ENCODE results near the gene TLCD3B. TPM values are rescaled to one million over a fixed set of nuclear protein-coding genes. Genes with fewer than 3 reads are reported as not detected.

Gene TLCD3B
- total RNA-seq, 4 donors from 2014 or later, result 0.27 TPM; not detected in 3

- Histone ChIP-seq H3K36me3 (peaks cover 0 to 67% of the 10 kb centered on the region in 2 donors), H3K9me3 (no peaks in the 10 kb centered on the region), H3K4me1 (peaks cover 17 to 21% of the 10 kb centered on the region in 2 donors), H3K27ac (peak overlapping the region in 3 of 4 donors; percentile 95 to 100 (median 99)), H3K4me3 (peak overlapping the region in 3 of 4 donors; percentile 79 to 100 (median 84)), H3K27me3 (no peaks in the 10 kb centered on the region)
- ATAC-seq (no peak), DNase-seq (no peak)
- in situ Hi-C loops (cut with MboI; ENCODE audit: low sequenced_read_pairs in 4 of 4) (no loop called here), intact Hi-C loops (cut with DNase I; ENCODE audit: low total_unique reads) (loop anchor here (2.0 to 10.0 kb wide), 2 partner anchors 67 to 541 kb away; partner anchors contain the start of genes KCTD13 and ZNF747)
- no peak for TF ChIP-seq POLR2A (IDR thresholded peaks at IDR 0.05)
- TF ChIP-seq CTCF (IDR thresholded peaks at IDR 0.05 in 4 of 5, conservative IDR thresholded peaks at IDR 0.05 in 1 of 5), result no peak
These were observed 37.0 kb downstream of the TLCD3B start for GRCh38 chr16:29993903-29994599.

- in situ Hi-C loops (cut with MboI; ENCODE audit: low sequenced_read_pairs in 4 of 4) (no loop called here), intact Hi-C loops (cut with DNase I; ENCODE audit: low total_unique reads) (loop anchor here (10.0 kb wide), 1 partner anchor 541 kb away; the partner anchor contains the start of gene ZNF747)
- Histone ChIP-seq H3K27me3 (no peaks in the 10 kb centered on the region), H3K27ac (no peak overlapping the region), H3K36me3 (peaks cover 0 to 72% of the 10 kb centered on the region in 2 donors), H3K9me3 (no peaks in the 10 kb centered on the region), H3K4me3 (no peak overlapping the region), H3K4me1 (peaks cover 17 to 21% of the 10 kb centered on the region in 2 donors)
- TF ChIP-seq POLR2A (IDR thresholded peaks at IDR 0.05), result no peak
- TF ChIP-seq CTCF (IDR thresholded peaks at IDR 0.05 in 4 of 5, conservative IDR thresholded peaks at IDR 0.05 in 1 of 5), result no peak
- DNase-seq (no peak), ATAC-seq (no peak)
These were observed 37.7 kb downstream of the TLCD3B start for GRCh38 chr16:29993191-29993902.

GRCh38 chr16:29992344-29992967, 38.6 kb downstream of the TLCD3B start:
- Histone ChIP-seq H3K9me3 (no peaks in the 10 kb centered on the region), H3K4me1 (peaks cover 17 to 21% of the 10 kb centered on the region in 2 donors), H3K4me3 (no peak overlapping the region), H3K27me3 (no peaks in the 10 kb centered on the region), H3K27ac (no peak overlapping the region), H3K36me3 (peaks cover 0 to 72% of the 10 kb centered on the region in 2 donors)
- intact Hi-C loops (cut with DNase I; ENCODE audit: low total_unique reads), result loop anchor here (10.0 kb wide), 1 partner anchor 542 kb away; the partner anchor contains the start of gene ZNF747
- ATAC-seq, result no peak
- TF ChIP-seq CTCF (IDR thresholded peaks at IDR 0.05 in 4 of 5, conservative IDR thresholded peaks at IDR 0.05 in 1 of 5) (no peak), POLR2A (IDR thresholded peaks at IDR 0.05) (no peak)
- in situ Hi-C loops (cut with MboI; ENCODE audit: low sequenced_read_pairs in 4 of 4), result no loop called here
- no peak for DNase-seq

GRCh38 chr16:29991571-29991904, 39.5 kb downstream of the TLCD3B start:
- Histone ChIP-seq H3K4me1 (peaks cover 11 to 16% of the 10 kb centered on the region in 2 donors), H3K9me3 (no peaks in the 10 kb centered on the region), H3K36me3 (peaks cover 0 to 75% of the 10 kb centered on the region in 2 donors), H3K27me3 (no peaks in the 10 kb centered on the region), H3K27ac (no peak overlapping the region), H3K4me3 (no peak overlapping the region)
- TF ChIP-seq POLR2A (IDR thresholded peaks at IDR 0.05) (no peak), CTCF (IDR thresholded peaks at IDR 0.05 in 4 of 5, conservative IDR thresholded peaks at IDR 0.05 in 1 of 5) (no peak)
- ATAC-seq (no peak), DNase-seq (no peak)
- intact Hi-C loops (cut with DNase I; ENCODE audit: low total_unique reads) (loop anchor here (10.0 kb wide), 1 partner anchor 543 kb away; the partner anchor contains the start of gene ZNF747), in situ Hi-C loops (cut with MboI; ENCODE audit: low sequenced_read_pairs in 4 of 4) (no loop called here)

Data from gastrocnemius medialis (tissue), 4 donors.